Fibroblast of peridontal ligament (primary cell): Measurements from ENCODE around the gene CXXC4.

Source experiments
- DNase-seq: peaks from one replicate; pipeline ENCODE4 v3.0.0-alpha.2; 2010; ENCODE audit errors: extremely low read depth

The CXXC4 gene

DNA sequence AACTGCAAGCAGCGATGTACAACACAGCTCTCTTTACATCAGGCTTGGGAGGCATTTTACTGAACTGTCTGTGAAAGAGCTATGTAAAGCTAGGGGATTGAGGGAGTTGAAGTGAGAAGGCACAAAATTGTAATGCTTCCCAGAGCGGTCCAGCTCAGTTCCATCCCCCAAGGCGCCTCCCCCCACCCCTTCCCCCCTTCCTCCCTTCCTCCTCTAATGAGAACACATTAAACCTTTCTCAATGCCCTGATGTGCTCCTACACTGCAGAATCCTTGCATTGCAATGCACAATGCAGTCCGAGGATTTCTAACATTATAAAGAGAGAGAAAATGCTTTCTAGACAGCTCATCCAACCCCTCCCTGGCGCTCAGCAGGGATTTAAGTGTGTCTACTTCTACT, 73.9 kb downstream of the CXXC4 start:
- no peak for DNase-seq
